Measurements from ENCODE around the gene SRGAP1. TPM values are rescaled to one million over a fixed set of nuclear protein-coding genes. Genes with fewer than 3 reads are reported as not detected.

Gene SRGAP1
- total RNA-seq, 4 donors from 2014 or later = 13.1 to 81.5 (median 22.4) TPM

DNA sequence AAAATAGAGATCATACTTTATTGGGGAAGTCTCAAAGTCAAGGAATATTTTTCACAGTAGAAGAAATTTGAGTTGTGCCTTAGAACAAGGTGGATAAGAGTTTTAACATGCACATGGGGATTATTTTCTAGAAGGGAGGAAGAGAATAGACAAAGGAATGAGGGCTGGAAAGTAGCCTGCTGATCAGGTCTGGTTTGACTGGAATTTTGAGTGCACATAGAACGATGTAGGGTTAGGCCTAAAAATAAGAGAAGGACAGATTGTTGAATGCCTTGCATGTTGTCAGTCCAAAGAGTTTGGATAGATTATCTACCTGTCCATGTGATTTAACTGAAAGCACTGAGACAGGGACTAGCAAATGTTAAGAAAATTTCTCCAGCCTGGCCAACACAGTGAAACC is 87.2 kb downstream of the SRGAP1 start:
- H3K9me3 ChIP-seq = no peaks in the 10 kb centered on the region
- TF ChIP-seq, protein P1, sequence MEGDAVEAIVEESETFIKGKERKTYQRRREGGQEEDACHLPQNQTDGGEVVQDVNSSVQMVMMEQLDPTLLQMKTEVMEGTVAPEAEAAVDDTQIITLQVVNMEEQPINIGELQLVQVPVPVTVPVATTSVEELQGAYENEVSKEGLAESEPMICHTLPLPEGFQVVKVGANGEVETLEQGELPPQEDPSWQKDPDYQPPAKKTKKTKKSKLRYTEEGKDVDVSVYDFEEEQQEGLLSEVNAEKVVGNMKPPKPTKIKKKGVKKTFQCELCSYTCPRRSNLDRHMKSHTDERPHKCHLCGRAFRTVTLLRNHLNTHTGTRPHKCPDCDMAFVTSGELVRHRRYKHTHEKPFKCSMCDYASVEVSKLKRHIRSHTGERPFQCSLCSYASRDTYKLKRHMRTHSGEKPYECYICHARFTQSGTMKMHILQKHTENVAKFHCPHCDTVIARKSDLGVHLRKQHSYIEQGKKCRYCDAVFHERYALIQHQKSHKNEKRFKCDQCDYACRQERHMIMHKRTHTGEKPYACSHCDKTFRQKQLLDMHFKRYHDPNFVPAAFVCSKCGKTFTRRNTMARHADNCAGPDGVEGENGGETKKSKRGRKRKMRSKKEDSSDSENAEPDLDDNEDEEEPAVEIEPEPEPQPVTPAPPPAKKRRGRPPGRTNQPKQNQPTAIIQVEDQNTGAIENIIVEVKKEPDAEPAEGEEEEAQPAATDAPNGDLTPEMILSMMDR (IDR thresholded peaks at IDR 0.05) = no peak
- no peak for TF ChIP-seq EP300 (IDR thresholded peaks at IDR 0.05)
- no peak for TF ChIP-seq POLR2A (IDR thresholded peaks at IDR 0.05)
- no peaks in the 10 kb centered on the region for H3K27me3 ChIP-seq
- no peak overlapping the region for H3K27ac ChIP-seq
- 83 to 100% methylated on average over 1 of the region's 1 CpG for WGBS, 2 donors
- H3K36me3 ChIP-seq = no peaks in the 10 kb centered on the region
- peaks cover 0 to 15% (median 3%) of the 10 kb centered on the region in 4 donors for H3K4me1 ChIP-seq
- H3K4me3 ChIP-seq = no peak overlapping the region
- no peak for DNase-seq (ENCODE audit: low spot score in 2 of 2)

DNA sequence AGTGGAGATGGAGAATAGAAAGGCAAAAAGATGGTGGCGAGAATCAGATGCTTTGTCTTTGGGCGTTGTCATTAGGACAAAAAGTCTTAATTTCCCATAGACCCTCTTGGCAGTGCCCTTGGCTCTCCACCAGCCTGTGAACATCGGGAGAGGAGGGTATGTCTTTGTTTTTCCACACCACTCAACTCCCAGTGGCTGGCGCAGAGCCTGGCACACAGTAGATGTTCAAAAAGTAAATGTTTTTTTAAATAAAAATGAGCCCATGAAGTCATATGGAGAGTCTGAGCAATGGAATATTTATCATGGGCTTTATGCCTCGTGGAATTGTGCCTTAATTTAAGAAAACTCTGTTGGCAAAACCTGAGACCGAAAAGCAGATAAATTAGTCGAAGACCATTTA is 90.4 kb downstream of the SRGAP1 start:
- Histone ChIP-seq H3K27ac (no peak overlapping the region), H3K36me3 (no peaks in the 10 kb centered on the region), H3K9me3 (no peaks in the 10 kb centered on the region), H3K27me3 (no peaks in the 10 kb centered on the region), H3K4me3 (no peak overlapping the region), H3K4me1 (peaks cover 0 to 15% (median 5%) of the 10 kb centered on the region in 4 donors)
- 66 to 69% methylated on average over 7 of the region's 7 CpGs for WGBS, 2 donors
- DNase-seq (ENCODE audit: low spot score in 2 of 2) = no peak
- TF ChIP-seq EP300 (IDR thresholded peaks at IDR 0.05) = no peak
- TF ChIP-seq, protein P1 (IDR thresholded peaks at IDR 0.05) = no peak
- TF ChIP-seq POLR2A (IDR thresholded peaks at IDR 0.05) = no peak

DNA sequence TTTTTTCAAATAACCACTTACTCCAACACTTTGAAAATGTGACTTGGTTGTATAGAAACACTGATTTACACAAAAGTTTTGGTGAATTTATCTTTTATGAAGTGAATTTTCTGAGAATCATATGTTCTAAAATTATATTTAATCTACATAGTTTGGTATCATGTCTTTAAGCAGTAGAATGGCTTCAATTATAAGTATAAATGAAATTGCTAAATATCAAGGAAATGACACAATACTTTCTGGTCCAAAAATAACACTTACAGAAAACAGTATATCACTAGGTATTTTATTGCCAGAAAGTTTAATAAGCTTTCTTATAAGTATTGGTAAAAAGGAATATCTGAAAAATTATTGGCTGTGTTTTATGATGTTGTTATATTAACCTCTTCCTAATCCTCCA is 90.9 kb downstream of the SRGAP1 start:
- no peak for DNase-seq (ENCODE audit: low spot score in 2 of 2)
- Histone ChIP-seq H3K27ac (no peak overlapping the region), H3K9me3 (no peaks in the 10 kb centered on the region), H3K27me3 (no peaks in the 10 kb centered on the region), H3K4me3 (no peak overlapping the region), H3K4me1 (peaks cover 0 to 14% (median 9%) of the 10 kb centered on the region in 4 donors), H3K36me3 (no peaks in the 10 kb centered on the region)
- TF ChIP-seq, protein P1 (IDR thresholded peaks at IDR 0.05) = no peak
- TF ChIP-seq POLR2A (IDR thresholded peaks at IDR 0.05) (no peak), EP300 (IDR thresholded peaks at IDR 0.05) (no peak)

DNA sequence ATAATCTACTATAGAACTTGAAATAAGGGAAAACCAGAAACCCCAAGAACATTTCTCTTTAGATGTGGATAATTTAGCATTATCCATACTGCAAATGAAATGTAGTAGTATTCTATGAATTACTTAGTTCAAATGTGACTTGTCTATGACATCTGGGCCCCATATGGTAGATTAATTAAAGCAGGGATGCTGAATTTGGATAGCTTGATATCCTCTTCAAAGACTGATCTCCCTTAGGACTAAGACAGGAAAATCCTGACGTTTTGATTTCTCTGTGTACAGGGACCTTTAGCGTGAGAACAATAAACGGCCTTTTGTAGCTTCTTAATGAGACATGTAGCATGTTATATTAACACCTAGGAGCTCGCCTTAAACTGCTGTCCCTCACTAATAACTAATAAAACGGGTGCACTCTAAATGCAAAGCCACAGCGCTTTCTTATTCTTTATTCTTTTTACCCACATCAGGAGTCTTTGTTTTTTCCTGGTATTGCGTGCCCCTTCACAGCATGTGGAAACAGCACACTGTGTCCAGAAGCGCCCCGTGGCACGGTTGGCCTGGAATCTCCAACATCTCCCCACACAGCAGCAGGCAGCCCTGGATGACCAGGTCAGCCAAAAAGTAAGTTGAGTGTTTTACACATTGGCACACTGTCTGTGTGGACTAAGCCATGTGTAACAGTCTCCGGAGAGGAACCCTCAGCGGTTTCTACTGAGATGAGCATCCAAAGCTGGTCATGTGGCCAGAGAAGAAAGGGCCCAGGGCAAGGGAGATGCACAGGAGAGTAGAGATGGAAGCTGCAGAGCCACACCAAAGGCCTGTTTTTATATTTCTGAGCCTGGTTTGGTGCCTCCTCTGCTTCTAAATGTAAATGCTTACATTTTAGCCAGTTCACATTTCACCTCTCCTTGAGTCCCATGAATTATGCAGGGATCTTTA is 93.1 kb downstream of the SRGAP1 start:
- WGBS, 2 donors = 72 to 81% methylated on average over 12 of the region's 12 CpGs
- Histone ChIP-seq H3K9me3 (no peaks in the 10 kb centered on the region), H3K36me3 (no peaks in the 10 kb centered on the region), H3K27me3 (no peaks in the 10 kb centered on the region), H3K27ac (no peak overlapping the region), H3K4me3 (no peak overlapping the region), H3K4me1 (peaks cover 0 to 32% (median 18%) of the 10 kb centered on the region in 4 donors)
- TF ChIP-seq, protein P1 (IDR thresholded peaks at IDR 0.05) = no peak
- no peak for TF ChIP-seq EP300 (IDR thresholded peaks at IDR 0.05)
- TF ChIP-seq POLR2A (IDR thresholded peaks at IDR 0.05) = no peak
- no peak for DNase-seq (ENCODE audit: low spot score in 2 of 2)

DNA sequence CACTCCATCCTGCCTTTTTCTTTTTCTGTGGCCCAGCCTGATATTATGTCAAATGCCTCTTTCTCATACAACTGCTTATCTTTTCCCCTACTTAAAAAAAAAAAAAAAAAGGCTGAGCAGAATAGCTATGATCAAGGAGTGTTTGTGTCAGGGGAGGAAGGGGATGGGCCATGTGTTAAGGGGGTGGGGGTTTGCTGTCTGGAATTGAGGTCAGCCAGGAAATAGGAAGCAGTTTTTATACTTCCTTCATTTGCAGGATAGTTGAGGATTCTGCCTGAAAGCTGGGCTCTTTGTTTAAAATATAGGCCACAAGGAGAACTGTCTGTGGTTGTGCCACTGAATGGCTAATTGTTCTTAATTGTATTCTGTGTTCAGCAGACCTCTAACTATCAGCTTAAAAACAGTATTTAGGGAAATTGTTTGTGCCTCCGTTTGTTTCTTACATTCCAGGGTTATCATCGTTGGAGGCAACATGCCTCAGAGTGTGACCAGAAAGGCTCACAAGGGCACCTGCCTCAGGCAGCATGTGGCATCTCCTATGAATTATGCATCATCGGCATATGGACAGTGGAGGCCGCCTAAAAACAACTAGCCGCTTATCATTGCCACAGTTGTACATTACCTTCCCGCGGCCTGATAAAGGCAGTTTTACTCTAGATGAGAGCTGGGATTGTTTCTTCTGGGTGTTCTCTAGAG is 96.0 kb downstream of the SRGAP1 start:
- Histone ChIP-seq H3K4me1 (peaks cover 0 to 43% (median 18%) of the 10 kb centered on the region in 4 donors), H3K36me3 (no peaks in the 10 kb centered on the region), H3K9me3 (no peaks in the 10 kb centered on the region), H3K27me3 (no peaks in the 10 kb centered on the region), H3K4me3 (no peak overlapping the region), H3K27ac (peak overlapping the region in 3 of 4 donors; percentile 51 to 73 (median 53))
- no peak for DNase-seq (ENCODE audit: low spot score in 2 of 2)
- TF ChIP-seq, protein P1 (IDR thresholded peaks at IDR 0.05) = no peak
- TF ChIP-seq POLR2A (IDR thresholded peaks at IDR 0.05) (no peak), EP300 (IDR thresholded peaks at IDR 0.05) (no peak)
- WGBS, 2 donors = 47 to 48% methylated on average over 7 of the region's 7 CpGs
